GM21737 (cell line): ENCODE data around the gene GMCL1.
"Not testable (repeated sequence)": the region's sequence is repeated elsewhere in the genome, so short reads cannot be mapped to it uniquely, and the experiment has no call there.

Experiments used
- ATAC-seq: cut with Tn5 transposase; IDR thresholded peaks from one replicate; pipeline ENCODE4 v1.9.1; 2021; ENCODE audit warnings: mild to moderate bottlenecking, moderate library complexity; ENCODE audit not compliant: unreplicated experiment

Gene GMCL1

DNA sequence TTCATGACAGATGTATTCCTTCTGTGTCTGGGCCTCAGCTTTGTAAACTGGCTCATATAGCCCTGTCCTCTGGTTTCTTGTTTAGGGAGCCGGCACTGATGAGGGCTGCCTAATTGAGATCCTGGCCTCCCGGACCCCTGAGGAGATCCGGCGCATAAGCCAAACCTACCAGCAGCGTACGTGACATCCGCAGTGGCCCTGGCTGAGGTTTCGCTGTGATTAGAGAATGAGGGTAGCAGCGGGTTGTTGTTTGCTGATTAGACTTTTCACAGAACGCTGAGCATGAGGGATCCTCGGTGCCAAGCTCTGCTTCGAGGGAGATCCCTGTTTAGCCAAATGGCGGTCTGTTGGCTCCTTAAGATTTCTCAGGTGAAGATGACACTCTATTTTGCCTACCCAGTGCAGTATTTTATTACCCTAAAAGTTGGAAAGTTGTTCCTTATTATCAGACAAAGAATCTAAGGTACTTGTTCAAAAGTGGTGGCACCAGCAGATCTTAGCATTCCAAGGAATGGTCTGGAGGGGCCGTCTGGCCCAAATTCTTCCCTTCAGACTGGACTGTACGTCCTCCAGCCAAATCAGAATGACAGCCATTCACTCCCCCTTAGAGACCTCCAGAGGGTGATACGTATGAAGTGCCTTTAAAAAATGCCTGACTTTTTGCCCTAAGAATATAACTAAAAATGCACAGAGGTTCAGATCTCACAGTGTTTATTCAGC is 21.5 kb upstream of the GMCL1 start:
- no peak for ATAC-seq

GRCh38 chr2:69810550-69810949 is 18.9 kb upstream of the GMCL1 start:
- no peak for ATAC-seq

- ATAC-seq: no peak
These were observed 18.4 kb upstream of the GMCL1 start for GRCh38 chr2:69811018-69811417.

DNA sequence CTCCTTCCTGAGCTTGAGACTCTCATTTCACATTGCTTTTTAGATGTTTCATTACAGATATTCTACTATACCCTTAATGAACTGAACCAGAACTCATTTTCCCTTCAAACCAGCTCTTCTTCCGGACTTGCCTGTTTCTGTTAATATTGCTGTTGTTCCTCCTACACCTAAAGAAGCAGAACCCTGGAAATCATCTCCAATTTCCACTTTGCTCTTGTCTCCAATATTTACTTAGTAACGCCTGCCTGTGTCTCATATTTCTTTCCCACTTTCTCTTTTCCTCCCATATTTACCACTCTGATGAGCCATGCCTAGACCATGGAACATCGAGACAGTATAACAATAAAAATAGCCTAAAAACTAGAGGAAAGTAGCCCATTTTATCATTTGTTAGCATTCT is 17.9 kb upstream of the GMCL1 start:
- ATAC-seq: no peak

DNA sequence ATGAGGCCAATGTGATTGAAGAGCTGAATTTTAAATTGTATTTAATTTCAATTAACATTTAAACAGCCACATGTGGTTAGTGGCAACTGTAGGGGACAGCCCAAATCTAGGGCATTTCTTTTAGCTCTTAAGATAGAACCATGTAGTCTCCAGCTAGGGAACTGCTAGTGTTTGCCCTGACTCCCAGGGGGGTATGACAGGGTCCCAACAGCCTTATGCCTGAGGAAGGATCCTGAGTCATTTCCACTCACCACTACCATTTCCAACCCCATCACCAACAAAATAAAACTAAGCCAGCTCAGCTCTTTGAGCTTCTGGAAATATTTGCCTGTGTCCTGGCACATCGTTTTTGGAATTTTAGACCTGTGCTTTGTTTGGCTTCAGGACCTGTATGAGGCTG is 13.7 kb upstream of the GMCL1 start:
- ATAC-seq: no peak

- ATAC-seq: peak; percentile 55
These were observed 12.4 kb upstream of the GMCL1 start for GRCh38 chr2:69816923-69817542.

- ATAC-seq: no peak
These were observed 11.5 kb upstream of the GMCL1 start for GRCh38 chr2:69817729-69818501.

- no peak for ATAC-seq
These were observed 1.5 kb upstream of the GMCL1 start for GRCh38 chr2:69827796-69828540.

DNA sequence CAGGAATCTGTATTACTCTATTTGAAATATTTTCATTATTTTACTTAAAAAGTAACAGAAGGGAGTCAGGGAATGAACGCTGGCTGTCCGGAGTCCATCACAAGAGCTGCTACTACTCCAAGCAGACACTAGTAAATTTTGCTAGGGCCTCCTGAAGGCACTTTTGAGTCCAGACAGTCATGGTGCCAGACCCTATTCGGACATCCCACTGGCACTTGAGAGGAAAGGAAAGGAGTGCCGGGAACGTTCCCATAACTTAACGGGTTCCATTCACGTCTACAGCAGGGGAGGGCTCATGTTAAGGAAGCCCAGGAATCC is 563 bp upstream of the GMCL1 start:
- ATAC-seq: peak; percentile 2

- ATAC-seq: peak; percentile 24
These were observed 815 bp downstream of the GMCL1 start for GRCh38 chr2:69830045-69830905.

GRCh38 chr2:69830906-69831241 is 1.4 kb downstream of the GMCL1 start:
- ATAC-seq: not testable (repeated sequence)

GRCh38 chr2:69831354-69831905 is 2.0 kb downstream of the GMCL1 start:
- ATAC-seq: no peak

- ATAC-seq: no peak
These were observed 4.3 kb downstream of the GMCL1 start for GRCh38 chr2:69833752-69834151.

- ATAC-seq: no peak
These were observed 6.2 kb downstream of the GMCL1 start for GRCh38 chr2:69835666-69836065.

- no peak for ATAC-seq
These were observed 6.9 kb downstream of the GMCL1 start for GRCh38 chr2:69836316-69836715.

DNA sequence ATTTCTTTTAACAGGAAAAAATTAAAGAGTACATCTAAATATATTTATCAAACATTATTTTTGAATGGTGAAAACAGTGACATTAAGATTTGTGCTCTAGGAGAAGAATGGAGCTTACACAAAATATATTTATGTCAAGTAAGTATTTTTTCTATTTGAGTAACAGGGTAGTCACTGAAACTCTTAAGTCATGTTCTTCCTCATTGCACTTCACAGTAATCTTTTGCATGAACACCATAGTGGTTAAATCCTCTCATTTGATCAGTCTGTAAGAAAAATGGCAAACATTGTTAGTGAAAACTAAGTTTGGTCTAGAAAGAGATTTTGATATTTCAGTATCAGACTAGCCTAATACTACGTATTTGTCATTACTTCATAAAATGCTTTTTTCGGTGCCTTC is 8.1 kb downstream of the GMCL1 start:
- ATAC-seq: no peak

GRCh38 chr2:69843993-69844392 is 14.5 kb downstream of the GMCL1 start:
- ATAC-seq: no peak

DNA sequence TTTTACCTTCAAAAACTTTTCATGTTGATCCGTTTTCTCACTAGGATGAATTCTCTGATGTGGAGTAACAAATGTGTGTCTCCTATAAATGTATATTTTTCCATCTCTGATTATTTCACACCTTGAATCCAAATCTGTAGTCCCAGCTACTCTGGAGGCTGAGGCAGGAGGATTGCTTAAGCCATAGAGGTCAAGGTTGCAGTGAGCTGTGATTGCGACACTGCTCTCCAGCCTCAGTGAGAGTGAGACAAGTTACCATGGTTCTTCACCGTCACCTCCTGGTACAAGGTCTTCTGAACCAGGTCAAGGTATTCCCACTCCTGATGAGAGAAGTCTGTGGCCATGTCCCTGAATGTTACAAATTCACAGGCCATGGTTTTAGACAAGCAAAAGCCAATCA is 15.1 kb downstream of the GMCL1 start:
- ATAC-seq: no peak

- no peak for ATAC-seq
These were observed 17.0 kb downstream of the GMCL1 start for GRCh38 chr2:69846182-69847067.
